Sigmoid colon (tissue), 3 donors: ENCODE data around the gene RPS19BP1.

Experiments used
- POLR2A ChIP-seq, 2 donors: fragments of 450-650 bp; IDR thresholded peaks; one replicate each; pipeline ENCODE4 v1.6.1; 2016; ENCODE audit warnings: antibody characterized with exemption in 2 of 2, mild to moderate bottlenecking in 2 of 2, moderate library complexity in 2 of 2
- TF ChIP-seq, protein P1 (sequence below), 4 experiments: fragments of 450-650 bp in 3 of 4; fragments of 200-600 bp in 1 of 4; IDR thresholded peaks; one replicate each; pipeline ENCODE4 v1.5.1; 2016 to 2019; ENCODE audit warnings: antibody characterized with exemption in 4 of 4, mild to moderate bottlenecking in 3 of 4, moderate library complexity in 2 of 4

DNA sequence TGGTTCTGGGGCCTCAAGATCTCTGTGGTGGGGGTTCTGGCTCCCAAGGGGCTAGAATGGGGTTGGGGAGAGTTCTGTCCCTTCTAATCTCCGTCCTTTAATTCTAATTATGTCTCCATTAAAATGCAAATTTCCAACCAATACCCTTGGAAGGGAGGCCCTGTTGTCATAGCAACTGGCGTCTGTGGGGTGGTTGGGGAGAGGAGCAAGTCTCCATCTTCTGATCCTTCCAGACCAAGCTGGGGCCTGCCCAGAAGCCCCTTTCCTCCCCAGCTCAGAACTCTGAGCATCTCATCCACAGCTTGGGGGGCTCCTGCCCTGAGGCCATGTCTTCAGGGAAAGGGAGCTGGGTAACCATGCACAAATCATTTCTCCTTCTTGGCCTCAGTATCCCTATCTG lies 5.4 kb upstream of the RPS19BP1 start:
- no peak for TF ChIP-seq POLR2A (IDR thresholded peaks at IDR 0.05)
- TF ChIP-seq, protein P1, sequence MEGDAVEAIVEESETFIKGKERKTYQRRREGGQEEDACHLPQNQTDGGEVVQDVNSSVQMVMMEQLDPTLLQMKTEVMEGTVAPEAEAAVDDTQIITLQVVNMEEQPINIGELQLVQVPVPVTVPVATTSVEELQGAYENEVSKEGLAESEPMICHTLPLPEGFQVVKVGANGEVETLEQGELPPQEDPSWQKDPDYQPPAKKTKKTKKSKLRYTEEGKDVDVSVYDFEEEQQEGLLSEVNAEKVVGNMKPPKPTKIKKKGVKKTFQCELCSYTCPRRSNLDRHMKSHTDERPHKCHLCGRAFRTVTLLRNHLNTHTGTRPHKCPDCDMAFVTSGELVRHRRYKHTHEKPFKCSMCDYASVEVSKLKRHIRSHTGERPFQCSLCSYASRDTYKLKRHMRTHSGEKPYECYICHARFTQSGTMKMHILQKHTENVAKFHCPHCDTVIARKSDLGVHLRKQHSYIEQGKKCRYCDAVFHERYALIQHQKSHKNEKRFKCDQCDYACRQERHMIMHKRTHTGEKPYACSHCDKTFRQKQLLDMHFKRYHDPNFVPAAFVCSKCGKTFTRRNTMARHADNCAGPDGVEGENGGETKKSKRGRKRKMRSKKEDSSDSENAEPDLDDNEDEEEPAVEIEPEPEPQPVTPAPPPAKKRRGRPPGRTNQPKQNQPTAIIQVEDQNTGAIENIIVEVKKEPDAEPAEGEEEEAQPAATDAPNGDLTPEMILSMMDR (IDR thresholded peaks at IDR 0.05) = no peak
